GM19372 (cell line): ENCODE measurements around the gene DNM1L.
"Not testable (repeated sequence)": the region's sequence is repeated elsewhere in the genome, so short reads cannot be mapped to it uniquely, and the experiment has no call there.

ENCODE experiments used
- ATAC-seq: cut with Tn5 transposase; IDR thresholded peaks from one replicate; pipeline ENCODE4 v1.9.1; 2021; ENCODE audit warnings: mild to moderate bottlenecking, low read depth, moderate library complexity; ENCODE audit not compliant: unreplicated experiment

Gene DNM1L

DNA sequence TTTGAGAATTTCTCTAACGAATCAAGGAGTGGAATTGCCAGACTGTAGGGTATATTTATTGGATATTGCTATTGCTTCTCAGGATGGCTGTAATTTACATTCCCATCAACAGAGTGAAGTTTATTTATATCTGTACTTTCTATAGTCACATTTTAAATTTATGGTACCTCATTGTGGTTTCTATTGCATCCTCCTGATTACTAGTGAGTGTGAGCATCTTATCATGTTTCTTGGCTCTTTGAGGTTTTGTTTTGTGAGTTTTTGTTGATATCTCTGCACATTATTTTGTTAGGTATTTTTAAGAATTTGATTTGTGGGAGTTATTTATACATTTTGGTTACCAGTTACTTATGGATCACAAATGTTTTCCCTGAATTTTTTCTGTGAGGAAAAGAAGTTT lies 13.9 kb downstream of the DNM1L start:
- ATAC-seq: no peak

DNA sequence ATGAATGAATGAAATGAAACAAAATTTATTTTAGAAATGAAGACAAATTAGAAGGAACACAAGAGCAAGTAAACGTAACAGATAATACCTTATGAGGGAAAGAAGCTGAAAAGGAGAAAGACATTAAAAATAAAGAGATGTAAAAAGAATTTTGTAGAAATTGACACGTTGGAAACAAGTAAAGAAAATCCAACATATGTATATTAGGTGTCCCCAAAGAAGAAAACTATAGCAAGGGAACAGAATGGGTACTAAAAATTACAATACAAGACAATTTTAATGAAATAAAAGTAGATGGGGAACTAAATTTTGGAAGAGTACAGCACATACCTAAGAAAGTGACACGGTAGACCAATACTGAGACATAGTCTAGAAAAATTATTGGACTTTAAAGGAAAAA lies 16.7 kb downstream of the DNM1L start:
- no peak for ATAC-seq

DNA sequence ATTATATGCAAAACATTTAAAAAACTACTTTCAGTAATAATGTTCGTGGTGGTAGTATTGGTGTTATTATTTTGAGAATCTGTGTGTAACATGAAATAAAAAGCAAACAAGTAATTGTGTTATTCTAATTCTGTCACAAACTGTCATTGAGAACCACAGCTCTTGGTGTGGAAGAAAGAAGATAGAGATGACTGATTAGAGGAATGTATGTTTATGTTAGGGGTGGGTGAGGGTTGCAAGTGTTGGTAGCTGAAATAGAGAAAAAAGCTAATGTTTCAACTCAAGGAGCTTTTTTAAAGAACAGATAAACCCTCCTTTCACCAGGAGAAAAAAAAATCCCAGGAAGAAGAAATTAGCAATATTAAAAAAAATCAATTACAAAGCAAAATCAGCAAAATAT lies 18.3 kb downstream of the DNM1L start:
- no peak for ATAC-seq

DNA sequence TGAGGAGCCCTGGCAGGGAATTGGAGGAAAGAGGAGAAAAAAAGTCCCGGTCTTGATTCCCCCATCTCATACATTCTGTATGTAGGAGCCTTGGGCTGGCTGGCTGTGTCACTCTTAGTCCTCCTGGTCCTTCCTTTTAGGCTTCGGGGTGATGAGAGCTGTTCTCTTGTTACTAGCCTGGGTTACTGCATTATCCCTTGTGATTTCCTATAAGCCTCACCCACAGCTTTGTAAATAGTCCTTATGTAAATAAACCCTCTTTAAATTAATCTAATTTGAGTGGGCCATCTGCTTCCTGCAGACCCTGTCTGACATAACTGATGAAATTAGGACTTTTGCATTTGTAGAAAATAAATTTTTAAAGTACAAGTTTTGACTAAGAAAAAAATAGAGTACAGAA lies 19.2 kb downstream of the DNM1L start:
- ATAC-seq: no peak

DNA sequence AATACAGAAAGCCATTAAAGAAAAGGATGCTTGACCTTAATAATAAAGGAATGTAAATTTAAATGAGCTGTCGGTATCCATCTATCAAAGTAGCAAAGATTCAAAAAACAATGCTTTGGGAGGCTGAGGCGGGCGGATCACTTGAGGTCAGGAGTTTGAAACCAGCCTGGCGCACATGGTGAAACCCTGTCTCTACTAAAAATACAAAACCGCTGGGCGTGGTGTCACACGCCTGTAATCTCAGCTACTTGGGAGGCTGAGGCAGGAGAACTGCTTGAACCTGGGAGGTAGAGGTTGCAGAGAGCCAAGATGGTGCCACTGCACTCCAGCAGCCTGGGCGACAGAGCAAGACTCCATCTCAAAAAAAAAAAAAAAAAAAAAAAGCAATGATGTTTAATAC lies 20.3 kb downstream of the DNM1L start:
- ATAC-seq: not testable (repeated sequence)

DNA sequence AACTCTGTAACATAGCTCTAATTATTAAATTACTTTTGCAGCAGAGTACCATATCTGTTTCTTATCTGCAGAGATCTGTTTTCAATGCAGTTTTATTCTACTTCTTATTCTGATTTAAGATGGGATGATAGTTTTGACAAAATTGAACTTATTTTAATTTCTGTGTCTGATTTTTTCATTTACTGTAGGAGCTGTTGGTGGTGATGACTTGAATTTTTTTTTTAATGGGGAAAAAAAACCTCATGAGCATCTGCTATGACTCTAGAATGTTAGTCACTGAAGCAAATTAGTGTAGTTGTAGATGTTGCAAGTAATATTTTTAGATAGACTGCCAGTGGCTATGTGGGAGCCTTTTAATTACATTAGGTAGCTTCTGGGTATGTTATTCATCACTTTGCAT lies 23.4 kb downstream of the DNM1L start:
- no peak for ATAC-seq

DNA sequence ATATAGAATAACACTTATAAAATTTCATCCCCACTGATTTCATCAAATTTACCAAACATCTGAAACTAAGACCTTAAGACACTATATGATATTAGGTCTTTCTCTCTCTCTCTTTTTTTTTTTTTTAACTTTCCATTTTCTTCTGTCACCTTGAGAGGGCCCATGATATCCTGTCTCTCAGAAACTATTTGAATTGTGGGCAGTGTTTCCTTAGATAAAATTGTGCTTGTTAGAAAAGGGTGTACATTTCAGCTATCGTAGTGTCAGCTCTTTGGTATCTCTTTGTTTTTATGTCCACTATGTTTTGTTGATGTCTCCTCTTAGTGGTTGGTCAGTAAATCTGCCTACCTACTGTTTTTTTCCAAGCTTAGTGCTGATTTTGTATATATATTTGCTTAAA lies 23.8 kb downstream of the DNM1L start:
- ATAC-seq: no peak

DNA sequence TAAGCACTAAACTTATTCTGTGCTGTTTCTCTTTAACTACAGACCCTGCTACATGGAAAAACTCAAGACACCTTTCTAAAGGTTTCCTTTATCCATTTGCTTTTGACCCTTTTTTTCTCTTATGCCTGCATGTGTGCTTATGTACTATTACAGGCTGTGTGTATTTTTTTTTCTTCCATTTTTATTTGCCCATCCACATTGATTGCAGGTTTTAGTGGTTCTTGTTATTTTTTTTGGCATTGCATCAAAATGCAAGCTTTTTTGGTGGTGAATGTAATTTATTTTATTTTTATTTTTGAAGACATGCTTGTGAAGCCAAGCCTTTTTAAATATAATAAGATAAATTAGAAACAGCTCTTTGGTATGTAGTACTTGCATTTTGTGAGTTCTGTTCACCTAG lies 26.7 kb downstream of the DNM1L start:
- no peak for ATAC-seq

DNA sequence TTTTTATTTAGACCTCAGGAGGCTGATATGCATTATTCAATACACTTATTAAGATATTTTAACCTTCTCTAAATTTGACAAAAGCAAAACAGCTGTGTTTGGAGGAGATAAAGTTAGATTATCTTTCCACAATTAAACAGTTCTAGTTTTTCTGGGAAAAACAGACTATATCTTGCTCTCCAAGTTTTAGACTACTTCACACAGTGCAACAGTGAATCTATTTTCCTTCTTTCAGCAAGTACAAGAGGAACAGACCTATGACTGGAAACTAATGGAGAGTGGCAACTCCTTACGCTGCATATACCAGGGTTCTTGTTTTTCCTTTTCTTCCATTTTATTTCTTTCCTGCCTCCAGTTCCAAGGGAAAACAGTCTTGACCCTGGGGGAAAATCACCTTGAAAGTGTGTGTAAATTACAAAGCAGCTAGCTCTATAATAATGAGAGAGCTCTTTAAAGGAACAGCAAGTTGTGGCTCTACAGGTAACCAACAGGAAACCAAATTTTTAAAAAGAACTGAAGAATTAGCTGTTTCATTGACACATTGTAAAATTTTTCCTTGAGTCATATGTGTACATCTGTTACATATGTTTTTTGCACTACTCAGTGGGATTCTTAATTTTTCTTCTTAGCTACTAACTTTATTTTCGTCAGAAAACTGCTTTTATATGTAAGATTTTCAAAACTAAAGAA lies 27.4 kb downstream of the DNM1L start:
- no peak for ATAC-seq

DNA sequence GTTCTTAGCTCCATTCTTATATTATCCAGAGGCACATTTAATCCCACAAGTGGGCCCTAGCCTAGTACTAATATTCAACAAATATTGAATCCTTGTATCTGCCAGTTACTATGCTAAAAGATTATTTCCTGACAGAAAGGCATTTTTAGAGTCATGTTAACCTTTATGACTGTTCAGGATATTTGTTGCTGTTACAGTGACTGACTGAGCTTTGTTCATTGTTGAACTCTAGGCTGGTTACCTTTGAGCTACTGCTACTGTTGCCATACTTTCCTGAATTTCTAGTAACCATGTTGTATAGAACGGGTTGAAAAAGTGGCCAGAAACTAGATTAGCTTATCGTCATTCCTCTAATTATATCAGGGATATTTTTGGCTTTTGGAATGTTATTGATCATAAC lies 29.8 kb downstream of the DNM1L start:
- ATAC-seq: no peak

DNA sequence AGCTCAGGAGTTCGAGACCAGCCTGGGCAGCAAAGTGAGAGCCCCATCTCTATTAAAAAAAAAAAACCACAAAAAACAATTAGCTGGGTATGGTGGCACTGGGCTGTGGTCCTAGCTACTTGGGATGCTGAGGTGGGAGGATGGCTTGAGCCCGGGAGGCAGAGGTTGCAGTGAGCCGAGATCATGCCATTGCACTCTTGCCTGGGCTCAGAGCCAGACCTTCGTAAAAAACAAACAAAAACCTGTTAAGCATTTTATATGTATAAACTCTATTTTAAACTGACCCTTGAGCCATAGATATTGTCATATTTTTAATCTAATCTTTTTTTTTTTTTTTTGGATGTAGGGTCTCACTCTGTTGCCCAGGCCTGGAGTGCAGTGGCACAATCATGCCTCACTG lies 35.7 kb downstream of the DNM1L start:
- no peak for ATAC-seq

DNA sequence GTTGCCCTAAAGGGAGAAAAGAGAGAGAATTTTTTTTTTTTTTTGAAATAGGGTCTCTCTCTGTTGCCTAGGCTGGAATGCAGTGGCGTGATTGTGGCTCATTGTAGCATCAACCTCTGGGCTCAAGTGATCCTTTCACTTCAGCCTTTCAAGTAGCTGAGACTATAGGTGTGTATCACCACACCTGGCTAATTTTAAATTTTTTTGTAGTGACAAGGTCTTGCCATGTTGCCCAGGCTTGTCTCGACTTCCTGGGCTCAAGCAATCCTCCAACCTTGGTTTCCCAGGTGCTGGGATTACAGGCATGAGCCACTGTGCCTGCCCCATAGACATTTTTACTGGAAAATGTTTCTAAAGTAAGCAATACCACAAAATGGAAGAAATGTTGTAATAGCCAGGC lies 39.8 kb downstream of the DNM1L start:
- ATAC-seq: no peak

DNA sequence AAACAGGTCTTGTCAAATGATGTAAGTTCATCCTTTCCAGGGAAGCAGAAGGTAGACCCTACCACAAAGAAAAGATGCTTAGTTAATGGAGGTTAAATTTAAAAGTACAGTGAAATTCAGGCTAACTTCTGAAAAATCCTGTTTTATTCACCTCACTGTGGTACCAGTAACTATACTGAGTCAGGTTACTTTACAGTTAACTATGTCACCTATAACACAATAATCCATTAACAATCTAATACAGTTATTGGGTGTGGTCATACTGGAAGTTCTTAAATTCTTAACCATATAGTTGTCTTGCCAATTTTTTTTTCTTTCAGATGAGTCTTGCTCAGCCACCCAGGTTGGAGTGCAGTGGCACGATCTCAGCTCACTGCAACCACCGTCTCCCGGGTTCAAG lies 46.2 kb downstream of the DNM1L start:
- ATAC-seq: not testable (repeated sequence)

DNA sequence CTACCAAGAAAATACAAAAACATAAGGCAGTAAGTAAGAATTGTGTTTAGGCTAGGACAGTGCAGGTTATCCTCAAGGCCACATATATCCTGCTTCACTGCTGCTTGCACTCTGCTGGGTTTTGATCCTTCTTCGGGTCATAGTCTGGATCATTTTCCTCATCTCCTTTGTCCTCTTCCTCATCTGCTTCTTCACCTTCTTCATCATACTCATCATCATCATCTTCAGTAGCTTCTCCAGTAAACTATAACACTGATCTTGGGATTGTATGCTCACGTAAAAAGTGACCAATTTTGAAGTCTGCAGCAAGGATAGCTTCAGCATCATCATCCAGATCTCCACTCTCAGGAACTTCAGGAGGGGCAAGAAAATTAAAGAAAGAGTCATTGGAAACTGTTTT lies 47.2 kb downstream of the DNM1L start:
- ATAC-seq: no peak

DNA sequence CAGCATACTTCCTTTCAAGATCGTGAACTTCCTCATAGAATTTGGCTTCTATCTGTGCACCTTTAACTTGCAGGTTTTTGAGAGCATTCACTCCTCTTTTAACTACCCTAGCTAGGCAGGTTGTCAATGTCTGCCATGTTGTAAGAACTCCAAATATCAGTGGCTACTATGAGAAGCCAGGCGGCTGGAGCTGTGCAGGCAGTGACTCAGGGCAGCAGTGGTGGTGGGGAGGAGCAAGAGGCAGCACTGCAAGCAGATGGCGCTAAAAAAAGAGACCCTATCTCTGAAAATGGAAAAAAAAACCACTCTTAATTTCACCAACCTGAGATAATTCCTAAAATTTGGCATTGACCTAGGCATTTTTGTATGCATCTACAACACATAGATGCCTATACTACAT lies 48.1 kb downstream of the DNM1L start:
- no peak for ATAC-seq

DNA sequence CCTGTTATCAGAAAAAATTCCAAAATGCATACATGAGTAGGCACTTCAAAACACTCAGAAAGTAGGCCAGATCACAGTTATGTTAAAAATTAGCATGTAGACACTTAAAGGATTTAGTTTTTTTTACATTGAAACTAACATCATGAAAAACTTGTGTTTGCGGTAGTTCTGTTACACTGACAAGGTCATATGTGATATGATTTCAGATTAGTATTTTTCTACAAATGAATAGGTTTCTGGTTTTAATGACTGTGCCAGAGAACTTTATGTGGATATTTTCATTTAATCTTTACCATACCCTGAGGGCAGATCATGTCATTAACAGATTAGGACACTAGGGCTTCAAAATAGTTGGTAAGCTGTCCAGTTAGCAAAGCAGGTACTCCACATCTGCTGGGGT lies 55.9 kb downstream of the DNM1L start:
- ATAC-seq: no peak

DNA sequence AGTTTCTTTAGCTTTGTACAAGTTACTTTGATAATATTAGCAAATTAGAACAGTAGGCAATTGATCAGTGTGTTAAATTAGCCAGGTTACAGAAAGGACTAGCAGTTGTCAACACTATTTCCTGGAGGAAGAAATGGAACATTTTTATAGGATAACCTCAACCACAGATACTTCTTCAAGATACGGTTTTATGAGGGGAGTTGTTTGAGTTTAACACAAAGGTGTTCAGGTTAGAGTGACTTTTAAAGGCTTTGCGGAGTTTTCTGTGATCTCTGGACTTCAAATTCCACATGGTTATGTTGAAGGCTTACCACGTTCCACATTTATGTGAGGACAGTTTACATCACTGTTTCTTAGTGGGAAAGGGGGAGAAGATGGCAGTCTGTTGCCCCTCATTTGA lies 57.3 kb downstream of the DNM1L start:
- no peak for ATAC-seq

DNA sequence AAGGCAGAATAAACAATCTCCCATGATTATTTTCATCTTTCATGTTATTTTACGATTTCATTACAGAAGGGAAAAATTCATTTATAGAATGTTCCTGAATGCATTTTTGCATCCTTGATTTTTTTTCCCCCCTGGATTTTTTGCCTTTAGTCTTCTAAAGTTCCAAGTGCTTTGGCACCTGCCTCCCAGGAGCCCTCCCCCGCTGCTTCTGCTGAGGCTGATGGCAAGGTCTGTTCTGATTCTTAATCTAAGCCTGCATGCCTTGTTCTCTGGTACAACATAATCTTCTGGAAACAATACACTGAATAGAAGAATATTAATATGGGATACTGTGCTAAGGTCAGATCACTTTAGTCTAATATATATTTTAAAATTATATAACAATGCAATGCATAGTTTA lies 58.6 kb downstream of the DNM1L start:
- ATAC-seq: no peak

DNA sequence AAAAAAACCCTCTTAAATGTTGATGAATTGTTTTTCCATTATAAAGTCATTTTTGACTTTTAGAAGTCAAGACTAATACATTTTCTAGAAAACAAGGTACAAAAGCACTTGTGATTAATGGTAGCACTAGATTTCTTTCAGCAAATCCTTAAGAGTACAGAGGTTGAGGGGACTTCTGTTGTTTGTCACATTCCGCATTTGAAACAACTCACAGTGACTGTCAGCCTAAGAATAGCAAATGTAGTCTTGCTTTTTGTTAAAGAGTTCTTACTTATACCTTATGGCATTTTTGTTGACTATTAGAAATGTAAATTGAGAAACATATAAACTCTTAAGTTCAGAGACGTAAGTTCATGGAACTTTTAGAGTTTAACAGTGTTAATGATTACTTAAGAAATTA lies 60.2 kb downstream of the DNM1L start:
- ATAC-seq: no peak

DNA sequence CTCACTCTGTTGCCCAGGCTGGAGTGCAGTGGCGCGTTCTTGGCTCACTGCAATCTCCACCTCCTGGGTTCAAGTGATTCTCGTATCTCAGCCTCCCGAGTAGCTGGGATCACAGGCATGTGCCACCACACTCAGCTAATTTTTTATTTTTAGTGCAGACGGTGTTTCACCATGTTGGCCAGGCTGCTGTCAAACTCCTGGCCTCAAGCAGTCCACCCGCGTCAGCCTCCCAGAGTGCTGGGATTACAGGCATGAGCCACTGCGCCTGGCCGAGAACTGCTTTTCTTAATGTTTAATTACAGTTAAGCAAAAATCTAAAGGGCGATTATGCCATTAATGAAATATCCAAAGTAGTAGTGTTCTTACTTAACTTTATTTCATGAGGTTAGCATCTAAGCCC lies 63.0 kb downstream of the DNM1L start:
- no peak for ATAC-seq

DNA sequence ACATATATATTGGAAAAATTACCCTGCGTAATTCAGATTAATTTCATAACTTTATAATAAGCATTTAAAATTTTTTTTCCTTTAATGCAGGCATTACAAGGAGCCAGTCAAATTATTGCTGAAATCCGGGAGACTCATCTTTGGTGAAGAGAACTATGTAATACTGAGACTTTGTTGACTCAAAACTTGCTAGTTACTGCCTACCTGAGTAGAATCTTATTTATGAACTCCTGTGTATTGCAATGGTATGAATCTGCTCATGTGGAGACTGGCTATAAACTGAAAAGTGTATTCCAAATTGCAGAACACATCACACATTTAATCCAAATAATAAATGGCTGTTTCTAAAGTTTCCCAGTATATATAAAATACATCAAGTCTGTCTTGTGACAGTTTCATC lies 64.2 kb downstream of the DNM1L start:
- ATAC-seq: no peak

DNA sequence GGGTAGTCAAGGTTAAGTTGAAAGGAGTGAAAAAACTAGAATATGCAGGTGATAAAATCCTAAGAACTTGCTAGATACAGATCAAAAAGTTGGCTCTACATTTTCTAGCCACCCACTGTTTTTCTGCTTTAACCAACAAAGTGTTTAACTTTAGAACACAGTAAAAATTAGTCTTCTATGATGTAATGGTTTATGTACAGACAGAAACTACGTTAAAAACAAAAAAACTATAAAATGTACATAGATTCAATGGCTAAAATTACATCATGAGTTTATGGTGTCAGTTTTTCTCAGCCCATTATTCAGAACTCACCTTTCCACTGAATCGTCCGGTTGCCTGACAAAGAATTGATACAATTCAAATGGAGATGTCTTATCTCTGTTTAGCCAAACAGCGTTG lies 74.5 kb downstream of the DNM1L start:
- ATAC-seq: no peak

DNA sequence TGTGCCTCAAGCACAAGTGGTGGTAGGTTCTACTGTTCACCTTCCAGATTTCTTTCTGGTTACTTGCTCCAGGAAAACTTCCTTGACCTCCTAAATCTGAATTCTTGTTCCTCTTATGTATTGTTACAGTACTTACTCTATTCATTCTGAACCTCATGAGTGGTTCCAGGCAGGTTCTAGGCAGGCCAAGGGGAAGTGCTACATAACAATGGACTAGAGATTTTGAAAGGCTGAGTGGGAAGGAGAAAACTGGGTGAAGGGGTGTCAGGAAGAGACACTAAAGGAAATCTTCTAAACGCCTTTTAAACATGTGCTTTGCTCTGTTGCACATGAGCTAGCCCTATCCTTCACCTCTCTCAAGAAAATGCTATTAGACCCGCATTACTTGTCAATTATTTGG lies 75.0 kb downstream of the DNM1L start:
- no peak for ATAC-seq
